Ovary (tissue), 3 donors: ENCODE measurements around the gene TMEM44.

Experiments
- CTCF ChIP-seq, 3 donors: fragments of 450-650 bp in 2 of 3; fragments of 200-600 bp in 1 of 3; IDR thresholded peaks; one replicate each; pipeline versions ENCODE4 v1.5.1 to v1.8.0; 2016 to 2022; ENCODE audit warnings: antibody characterized with exemption in 3 of 3, mild to moderate bottlenecking in 1 of 3
- EP300 ChIP-seq: sonication (generic); formaldehyde crosslinking; IDR thresholded peaks from one replicate; pipeline ENCODE4 v1.6.1; 2017; ENCODE audit warnings: antibody characterized with exemption
- POLR2A ChIP-seq: fragments of 450-650 bp; IDR thresholded peaks from one replicate; pipeline ENCODE4 v1.6.1; 2017; ENCODE audit warnings: antibody characterized with exemption, mild to moderate bottlenecking, moderate library complexity
- donor health status: DM: no; HTN: no; CAD: no.

GRCh38 chr3:194607592-194608389, 25.4 kb downstream of the TMEM44 start:
- TF ChIP-seq CTCF (IDR thresholded peaks at IDR 0.05) (no peak), EP300 (no peak), POLR2A (no peak)
